CD4-positive, alpha-beta T cell treated with Interferon alpha-2 for 1 hour (primary cell): ENCODE results near the gene DNAH6.

Experiments used
- DNase-seq, 2 donors: peaks; one replicate each; pipeline ENCODE4 v3.0.0-alpha.2; 2020 to 2022

DNAH6 gene

DNA sequence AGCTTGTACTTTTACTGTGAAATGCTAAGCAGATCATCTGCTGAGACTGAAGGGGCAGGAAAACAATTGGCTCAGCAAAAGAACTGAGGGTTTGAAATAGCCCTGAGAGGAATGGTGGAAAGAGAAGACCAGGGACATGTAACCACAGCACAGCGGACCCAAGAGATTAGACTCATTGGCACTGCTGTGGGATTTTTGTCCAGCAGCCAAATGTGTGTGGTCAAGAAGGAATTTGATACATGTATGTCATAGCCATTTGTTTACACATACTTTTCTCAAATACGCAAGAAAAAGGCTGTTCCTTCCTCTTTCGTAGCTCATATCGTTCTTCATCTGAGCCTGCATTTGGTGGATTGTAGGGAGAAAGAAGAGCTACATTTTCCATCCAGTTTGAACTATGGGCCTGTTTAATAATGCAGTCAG is 290.8 kb downstream of the DNAH6 start:
- no peak for DNase-seq

GRCh38 chr2:84808279-84808678 is 292.0 kb downstream of the DNAH6 start:
- no peak for DNase-seq

DNA sequence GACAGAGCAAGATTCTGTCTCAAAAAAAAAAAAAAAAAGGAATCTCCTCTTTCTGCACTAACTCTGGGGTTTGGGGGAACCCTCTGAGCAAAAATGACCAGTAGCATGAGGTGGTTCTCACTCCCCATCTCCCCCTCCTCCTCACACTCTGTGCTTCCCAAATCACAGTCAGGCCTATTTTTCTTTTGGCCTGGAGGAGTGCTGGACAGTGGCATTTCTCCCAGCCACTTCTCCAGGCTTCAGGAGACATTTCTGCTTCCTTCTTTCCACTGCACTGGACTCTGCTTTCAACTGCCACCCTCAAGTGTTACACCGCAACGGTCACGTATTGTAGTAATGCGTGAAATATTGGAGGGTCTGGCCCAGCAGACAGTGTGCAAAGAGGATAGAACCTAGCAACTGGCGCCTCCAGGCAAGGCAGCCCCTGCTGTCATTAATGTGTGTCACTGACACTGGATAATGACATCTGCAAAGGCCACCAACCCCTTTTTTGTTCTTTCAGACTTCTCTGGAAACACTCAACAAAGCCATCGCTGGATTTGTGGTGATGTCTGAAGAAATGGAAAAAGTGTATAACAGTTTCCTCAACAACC is 295.6 kb downstream of the DNAH6 start:
- DNase-seq = no peak

- DNase-seq = no peak
These were observed 298.8 kb downstream of the DNAH6 start for GRCh38 chr2:84815146-84815545.

GRCh38 chr2:84816426-84817026 is 300.2 kb downstream of the DNAH6 start:
- no peak for DNase-seq

GRCh38 chr2:84817239-84817655 is 300.9 kb downstream of the DNAH6 start:
- no peak for DNase-seq

- DNase-seq = no peak
These were observed 305.5 kb downstream of the DNAH6 start for GRCh38 chr2:84821806-84822205.

GRCh38 chr2:84823229-84823628 is 306.9 kb downstream of the DNAH6 start:
- no peak for DNase-seq

DNA sequence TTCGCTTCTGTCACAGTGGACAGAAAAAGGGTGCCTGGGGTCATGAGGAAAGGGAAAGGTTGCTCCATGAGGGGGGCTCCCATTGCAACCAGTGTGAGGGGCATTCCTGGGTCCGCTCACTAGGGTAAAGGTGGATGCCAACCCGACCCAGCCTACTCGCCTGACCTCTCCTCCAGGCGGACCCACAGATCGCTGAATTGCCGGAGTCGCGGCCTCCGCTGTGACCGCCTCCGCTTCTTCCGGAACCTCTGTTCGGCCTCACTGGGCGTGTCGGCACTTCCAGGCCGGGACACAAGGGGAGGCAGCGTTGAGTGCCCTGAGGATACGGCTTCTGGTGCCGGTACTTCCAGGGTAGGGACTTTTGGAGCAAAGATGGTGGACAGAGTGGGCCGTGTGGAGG is 307.5 kb downstream of the DNAH6 start:
- no peak for DNase-seq

DNA sequence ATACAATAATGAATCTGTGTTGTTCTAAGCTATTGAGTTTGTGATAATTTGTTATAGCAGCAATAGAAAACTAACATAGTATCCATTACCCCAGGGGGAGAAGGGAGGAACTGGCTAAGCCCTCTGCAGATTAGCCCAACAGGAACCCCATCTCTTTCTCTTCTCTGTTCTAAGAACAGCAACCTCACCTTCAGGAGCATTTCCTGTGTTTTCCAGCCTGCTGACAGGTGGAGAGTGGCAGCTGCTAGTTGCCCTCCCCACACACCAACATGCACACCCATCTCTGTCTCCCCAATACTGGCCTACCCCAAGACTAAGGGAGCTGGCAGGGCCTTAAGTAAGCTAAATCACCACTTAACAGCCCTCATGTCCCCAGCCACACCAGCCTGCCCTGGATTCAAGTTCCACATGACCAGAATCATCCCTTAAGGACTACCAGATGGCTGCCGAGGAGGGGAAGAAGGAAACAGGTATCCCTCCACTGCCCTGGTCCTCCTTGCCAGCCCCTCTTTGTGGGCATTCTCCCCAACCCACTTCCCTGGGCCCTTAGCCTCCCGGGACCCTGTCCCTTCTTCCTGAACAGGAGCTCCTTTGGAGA is 311.8 kb downstream of the DNAH6 start:
- DNase-seq = no peak

DNA sequence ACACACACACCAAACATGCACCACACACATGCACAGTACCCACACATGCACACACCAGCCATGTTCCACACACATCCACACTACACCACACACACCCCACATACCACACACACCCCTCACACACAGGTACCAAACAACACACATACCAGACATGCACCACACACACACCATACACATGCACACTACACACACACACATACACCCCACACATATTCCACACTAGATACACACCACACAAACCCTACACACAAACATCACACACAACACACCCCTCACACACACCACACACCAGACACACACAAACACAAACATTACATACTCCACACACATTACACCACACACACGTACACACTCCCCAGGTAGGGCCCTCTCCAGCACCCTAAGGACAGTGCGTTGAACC is 313.4 kb downstream of the DNAH6 start:
- DNase-seq = no peak

GRCh38 chr2:84830095-84830494 is 313.8 kb downstream of the DNAH6 start:
- DNase-seq = peak in 1 of 2 donors; percentile 46

GRCh38 chr2:84830758-84831500 is 314.6 kb downstream of the DNAH6 start:
- DNase-seq = no peak

GRCh38 chr2:84832772-84833461 is 316.6 kb downstream of the DNAH6 start:
- peak; percentile 32 to 49 for DNase-seq

DNA sequence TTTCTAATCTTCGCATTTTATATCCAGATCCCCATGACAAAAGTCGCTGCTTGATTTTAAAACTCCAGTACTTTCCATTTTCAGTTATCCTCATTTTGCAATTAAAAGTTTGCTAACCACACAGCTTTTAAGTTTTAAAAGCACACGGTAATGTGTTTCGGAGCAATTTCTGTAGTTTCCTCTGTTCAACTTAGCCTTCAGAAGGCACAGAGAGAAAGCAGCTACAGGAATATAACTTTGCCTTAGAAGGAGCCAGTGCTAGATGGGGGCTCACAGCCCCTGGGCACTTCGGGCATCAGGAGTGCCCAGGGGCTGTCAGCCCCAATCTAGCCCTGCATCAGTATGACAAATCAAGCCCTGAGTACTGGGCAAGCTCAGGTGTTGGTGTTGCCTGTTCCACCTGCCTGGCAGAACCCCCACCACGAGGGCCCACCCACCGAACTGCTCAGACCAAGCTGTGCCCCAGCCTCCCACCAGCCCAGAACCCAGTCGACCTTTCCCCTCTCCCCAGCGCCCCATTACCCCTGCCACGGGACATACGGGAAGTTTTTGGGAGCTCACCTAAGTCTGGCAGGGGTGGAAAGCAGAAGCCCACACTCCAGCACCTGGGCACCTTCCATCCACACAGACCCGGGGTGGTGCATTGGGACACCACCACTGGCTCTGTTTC is 317.3 kb downstream of the DNAH6 start:
- no peak for DNase-seq

DNA sequence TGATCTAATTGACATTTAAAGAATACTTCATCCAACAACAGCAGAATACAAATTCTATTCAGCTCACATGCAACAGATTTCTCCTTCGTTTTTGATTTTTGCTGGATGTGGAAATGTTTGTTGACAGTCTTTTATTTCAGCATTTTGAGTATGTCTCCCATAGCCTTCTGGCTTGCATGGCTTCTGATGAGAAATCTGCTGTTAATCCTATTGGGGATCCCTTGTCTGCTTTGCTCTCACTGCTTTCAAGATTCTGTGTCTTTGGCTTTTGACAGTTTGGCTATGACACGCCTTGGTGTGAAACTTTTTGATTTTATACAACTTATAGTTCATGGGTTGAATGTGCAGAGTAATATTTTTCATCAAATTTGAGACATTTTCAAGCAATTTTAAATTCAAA is 319.9 kb downstream of the DNAH6 start:
- no peak for DNase-seq

- DNase-seq = no peak
These were observed 322.3 kb downstream of the DNAH6 start for GRCh38 chr2:84838434-84839145.

GRCh38 chr2:84839851-84840250 is 323.6 kb downstream of the DNAH6 start:
- DNase-seq = no peak

GRCh38 chr2:84840306-84840705 is 324.0 kb downstream of the DNAH6 start:
- DNase-seq = peak in 1 of 2 donors; percentile 40

- peak; percentile 23 to 38 for DNase-seq
These were observed 325.3 kb downstream of the DNAH6 start for GRCh38 chr2:84841577-84841976.

GRCh38 chr2:84844141-84844540 is 327.8 kb downstream of the DNAH6 start:
- peak; percentile 12 to 41 for DNase-seq
